MM.1S (cell line): ENCODE results near the gene TNIK.
A peak's percentile ranks its signal among the peaks of the same experiment; 100 is the strongest.

ENCODE experiments used
- CTCF ChIP-seq: fragments of 300-600 bp; sonication (generic); IDR thresholded peaks from 2 replicates; pipeline ENCODE4 v1.5.1; 2016; ENCODE audit warnings: antibody characterized with exemption, low read length, mixed read lengths
- EZH2 ChIP-seq: fragments of 300-600 bp; sonication (generic); optimal IDR thresholded peaks from 2 replicates; pipeline ENCODE3; 2017; ENCODE audit warnings: low read depth, mild to moderate bottlenecking, antibody characterized with exemption, low read length, mixed read lengths
- EZH2phosphoT487 ChIP-seq: fragments of 300-600 bp; sonication (generic); IDR thresholded peaks from 2 replicates; pipeline ENCODE4 v1.6.1; 2018; ENCODE audit warnings: antibody characterized with exemption, low read length

DNA sequence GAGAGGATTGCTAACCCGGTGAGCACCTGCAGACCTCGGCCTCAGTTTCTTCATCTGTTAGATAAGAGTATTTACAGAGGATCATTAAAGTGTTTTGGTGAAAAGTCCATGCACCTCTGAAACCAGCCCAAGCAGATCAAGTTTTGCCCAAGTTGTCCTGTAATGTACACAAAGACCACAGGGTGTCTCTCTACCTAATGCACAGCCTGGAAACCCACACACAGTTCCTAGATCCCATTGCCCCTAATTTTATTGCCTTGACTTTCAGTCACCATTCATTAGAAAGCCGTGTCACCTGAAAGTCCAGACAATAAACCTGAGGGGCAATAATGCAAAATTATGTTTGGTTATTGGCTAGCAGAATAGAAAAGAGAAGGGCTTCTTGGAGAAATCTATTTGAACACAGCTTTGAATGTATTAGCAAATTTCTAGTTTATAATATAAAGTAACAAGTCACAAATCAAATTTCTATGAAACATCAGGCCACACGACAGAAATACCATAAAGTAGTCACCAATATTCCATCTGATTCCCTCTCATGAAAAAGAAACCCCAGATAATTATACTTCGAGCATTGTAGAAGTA, 272.4 kb downstream of the TNIK start:
- no peak for TF ChIP-seq EZH2
- TF ChIP-seq CTCF = peak; percentile 84
- TF ChIP-seq EZH2phosphoT487 = no peak
